Astrocyte of the cerebellum (primary cell): ENCODE data around the gene TRAT1.
"Not testable (repeated sequence)": the region's sequence is repeated elsewhere in the genome, so short reads cannot be mapped to it uniquely, and the experiment has no call there.

Experiments used
- DNase-seq: peaks from one replicate; pipeline ENCODE4 v3.0.0-alpha.2; 2011; ENCODE audit warnings: low read depth
- H3K4me3 ChIP-seq: 2 replicates; pipeline ENCODE4 v1.5.1; 2011; ENCODE audit warnings: mild to moderate bottlenecking, low read depth, low read length, moderate library complexity
- in situ Hi-C: cut with HindIII; loops from 2 replicates; pipeline ENCODE4 v1.10.0; 2017; ENCODE audit warnings: low sequenced_read_pairs
- TF ChIP-seq, protein P1 (sequence below): IDR thresholded peaks from 2 replicates; pipeline ENCODE4 v1.5.1; 2012; ENCODE audit warnings: low read length, low read depth, moderate library complexity, mild to moderate bottlenecking; ENCODE audit errors: missing control alignments

Gene TRAT1

DNA sequence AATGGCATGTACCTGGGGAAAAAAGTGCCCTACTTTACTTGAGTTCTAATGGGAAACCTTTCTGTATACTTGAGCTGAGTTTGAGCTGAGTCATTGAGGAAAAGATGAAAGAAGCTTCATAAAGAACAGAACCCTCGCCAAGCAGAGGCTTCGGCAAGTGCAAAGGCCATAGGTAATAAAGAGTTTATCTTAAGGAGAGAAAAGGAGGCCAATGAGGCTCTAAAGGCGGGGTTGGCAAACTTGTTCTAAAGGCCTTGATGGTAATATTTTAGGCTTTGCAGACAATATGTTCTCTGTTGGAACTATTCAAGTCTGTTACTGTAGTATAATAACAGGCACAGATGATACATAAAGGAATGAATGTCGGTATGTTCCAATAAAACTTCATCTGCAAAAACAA lies 17.6 kb upstream of the TRAT1 start:
- H3K4me3 ChIP-seq, result no peak overlapping the region
- TF ChIP-seq, protein P1, sequence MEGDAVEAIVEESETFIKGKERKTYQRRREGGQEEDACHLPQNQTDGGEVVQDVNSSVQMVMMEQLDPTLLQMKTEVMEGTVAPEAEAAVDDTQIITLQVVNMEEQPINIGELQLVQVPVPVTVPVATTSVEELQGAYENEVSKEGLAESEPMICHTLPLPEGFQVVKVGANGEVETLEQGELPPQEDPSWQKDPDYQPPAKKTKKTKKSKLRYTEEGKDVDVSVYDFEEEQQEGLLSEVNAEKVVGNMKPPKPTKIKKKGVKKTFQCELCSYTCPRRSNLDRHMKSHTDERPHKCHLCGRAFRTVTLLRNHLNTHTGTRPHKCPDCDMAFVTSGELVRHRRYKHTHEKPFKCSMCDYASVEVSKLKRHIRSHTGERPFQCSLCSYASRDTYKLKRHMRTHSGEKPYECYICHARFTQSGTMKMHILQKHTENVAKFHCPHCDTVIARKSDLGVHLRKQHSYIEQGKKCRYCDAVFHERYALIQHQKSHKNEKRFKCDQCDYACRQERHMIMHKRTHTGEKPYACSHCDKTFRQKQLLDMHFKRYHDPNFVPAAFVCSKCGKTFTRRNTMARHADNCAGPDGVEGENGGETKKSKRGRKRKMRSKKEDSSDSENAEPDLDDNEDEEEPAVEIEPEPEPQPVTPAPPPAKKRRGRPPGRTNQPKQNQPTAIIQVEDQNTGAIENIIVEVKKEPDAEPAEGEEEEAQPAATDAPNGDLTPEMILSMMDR, result no peak
- no peak for DNase-seq
- in situ Hi-C loops, result no loop called here

DNA sequence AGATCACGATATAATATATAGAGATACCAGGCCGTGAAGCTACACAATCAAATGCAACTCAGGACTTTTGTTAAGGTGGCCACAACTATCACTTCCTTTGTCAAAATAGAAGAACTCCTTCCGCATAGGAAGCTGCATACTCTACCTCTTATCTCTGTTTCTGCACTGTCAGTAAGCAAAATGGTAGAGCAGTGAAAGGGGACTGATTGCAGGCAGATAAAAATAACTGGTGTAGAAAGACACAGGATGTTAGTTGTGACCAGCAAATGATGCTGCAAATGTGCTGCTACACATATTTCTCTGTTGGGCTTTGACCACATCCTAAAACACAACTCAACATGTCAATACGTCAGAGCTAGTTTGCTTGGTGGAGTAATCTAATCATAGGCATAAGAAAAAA lies 16.3 kb upstream of the TRAT1 start:
- TF ChIP-seq, protein P1, result no peak
- in situ Hi-C loops, result no loop called here
- DNase-seq, result no peak
- no peak overlapping the region for H3K4me3 ChIP-seq

DNA sequence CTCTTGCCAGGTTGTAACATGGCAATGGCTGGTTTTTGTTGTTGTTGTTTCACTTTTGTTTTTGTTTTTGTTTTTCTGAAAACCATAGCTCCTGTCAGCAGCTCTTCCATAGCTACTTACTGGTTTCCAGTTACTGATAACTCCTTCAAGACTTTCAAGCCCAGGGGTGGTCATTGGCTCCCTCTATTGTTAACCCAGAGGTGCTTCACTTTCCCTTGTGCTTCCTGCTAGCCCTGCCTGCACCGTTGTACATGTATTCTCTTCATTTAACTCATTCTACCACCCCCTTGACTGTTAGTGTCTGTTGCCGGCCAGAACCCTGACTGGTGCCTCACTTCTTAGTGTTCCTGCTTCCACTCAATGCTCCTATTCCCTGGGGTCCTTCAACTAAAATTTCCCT lies 4.2 kb upstream of the TRAT1 start:
- in situ Hi-C loops, result no loop called here
- no peak for DNase-seq
- TF ChIP-seq, protein P1, result peak; percentile 36
- no peak overlapping the region for H3K4me3 ChIP-seq

DNA sequence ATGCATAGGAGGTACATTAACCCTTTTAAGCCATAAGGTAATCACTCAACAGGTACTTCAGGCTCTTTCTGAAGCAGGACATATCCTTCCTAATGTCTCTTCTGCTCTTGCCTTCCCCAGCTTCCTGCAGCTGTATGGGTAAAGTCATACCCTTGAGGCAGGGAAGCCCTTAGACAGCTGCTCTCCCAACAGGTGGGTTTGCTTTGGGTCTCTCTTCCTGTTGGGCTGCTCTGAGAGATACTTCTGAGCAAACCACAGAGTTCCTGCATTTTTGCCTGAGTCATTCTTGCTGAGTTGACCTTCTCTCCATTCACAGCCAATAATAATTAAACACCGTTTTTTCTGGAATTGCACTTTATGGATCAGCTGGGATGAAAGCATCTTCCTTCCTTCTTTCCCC lies 2.0 kb upstream of the TRAT1 start:
- TF ChIP-seq, protein P1, result no peak
- DNase-seq, result no peak
- H3K4me3 ChIP-seq, result no peak overlapping the region
- in situ Hi-C loops, result loop anchor here (5.0 kb wide), 1 partner anchor 58 kb away; no protein-coding TSS in a partner anchor

DNA sequence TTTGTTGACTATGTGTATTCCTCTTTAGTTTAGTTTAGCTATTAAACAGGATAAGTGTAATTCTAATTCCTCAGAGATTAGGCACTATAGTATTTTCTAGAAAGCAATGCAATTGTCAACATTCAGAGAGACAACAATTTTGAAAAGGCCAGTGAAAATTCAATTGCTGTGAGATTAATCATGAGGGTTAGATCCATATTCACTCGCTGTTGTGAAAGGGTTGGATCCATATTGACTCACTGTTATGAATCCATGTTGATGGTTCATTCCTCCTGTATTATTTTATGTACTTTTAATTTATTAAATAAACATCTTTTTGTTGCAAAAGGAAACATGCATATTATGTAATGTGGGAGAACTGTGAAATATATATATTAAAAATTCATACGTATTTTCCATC lies 641 bp downstream of the TRAT1 start:
- no peak for DNase-seq
- TF ChIP-seq, protein P1, result no peak
- no peak overlapping the region for H3K4me3 ChIP-seq
- in situ Hi-C loops, result loop anchor here (5.0 kb wide), 1 partner anchor 61 kb away; no protein-coding TSS in a partner anchor

DNA sequence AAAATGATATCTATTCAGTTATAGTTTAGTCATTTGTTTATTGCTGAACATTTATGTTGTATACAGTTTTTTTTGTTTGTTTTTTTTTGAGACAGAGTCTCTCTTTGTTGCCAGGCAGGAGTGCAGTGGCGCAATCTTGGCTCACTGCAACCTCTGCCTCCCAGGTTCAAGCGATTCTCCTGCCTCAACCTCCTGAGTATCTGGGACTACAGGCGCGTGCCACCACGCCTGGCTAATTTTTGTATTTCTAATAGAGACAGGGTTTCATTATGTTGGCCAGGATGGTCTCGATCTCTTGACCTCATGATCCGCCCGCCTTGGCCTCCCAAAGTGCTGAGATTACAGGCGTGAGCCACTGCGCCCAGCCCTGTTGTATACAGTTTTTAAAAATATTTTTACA lies 1.2 kb downstream of the TRAT1 start:
- in situ Hi-C loops, result loop anchor here (5.0 kb wide), 1 partner anchor 62 kb away; no protein-coding TSS in a partner anchor
- not testable (repeated sequence) for DNase-seq, H3K4me3 ChIP-seq

DNA sequence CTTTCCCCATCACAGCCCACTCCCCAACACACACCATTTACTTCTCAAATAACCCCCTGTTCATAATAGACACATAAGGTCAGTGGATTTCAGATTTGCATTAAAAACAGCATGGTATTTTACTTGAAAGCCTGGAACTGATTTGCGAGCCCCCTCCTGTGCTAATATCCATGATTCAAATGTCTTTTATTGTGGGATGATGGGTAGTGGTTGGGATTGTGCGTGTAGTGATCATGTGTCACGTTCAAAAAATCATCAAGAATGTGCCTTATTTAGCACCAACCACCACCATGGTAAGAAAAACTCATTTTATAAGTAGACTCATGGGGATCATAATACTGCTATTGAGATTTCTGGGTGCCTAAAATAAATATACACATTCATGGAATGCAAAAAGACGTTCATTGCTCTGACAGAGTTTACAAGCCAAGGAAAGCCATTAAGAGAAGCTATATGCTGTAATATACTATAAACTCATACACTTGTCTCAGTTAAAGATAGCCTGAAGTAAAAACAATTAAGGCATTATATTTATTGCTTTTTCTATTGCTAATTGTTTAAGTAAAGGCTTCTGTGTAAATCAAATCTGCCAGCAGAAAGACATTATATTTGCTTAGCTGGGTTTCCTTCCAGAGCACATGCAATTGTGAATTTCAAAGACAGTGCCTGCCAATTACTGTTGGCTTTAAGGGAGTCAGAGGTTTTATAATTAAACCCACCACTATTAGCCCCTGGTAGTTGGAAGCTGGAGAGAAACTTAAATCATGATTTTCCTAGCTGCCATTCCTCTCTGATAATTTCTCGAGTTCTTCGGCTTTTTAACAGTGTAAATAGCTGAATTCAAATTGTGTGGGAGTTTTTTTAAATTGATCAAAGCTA lies 4.0 kb downstream of the TRAT1 start:
- DNase-seq, result no peak
- no peak overlapping the region for H3K4me3 ChIP-seq
- TF ChIP-seq, protein P1, result no peak
- in situ Hi-C loops, result no loop called here
